CD4-positive, alpha-beta T cell treated with Interleukin-15 for 1 hour (primary cell): ENCODE measurements around the gene SLFN12.
A peak's percentile ranks its signal among the peaks of the same experiment; 100 is the strongest.
"Not testable (repeated sequence)": the region's sequence is repeated elsewhere in the genome, so short reads cannot be mapped to it uniquely, and the experiment has no call there.

Experiments
- DNase-seq: peaks from one replicate; pipeline ENCODE4 v3.0.0-alpha.2; 2020

The SLFN12 gene

GRCh38 chr17:35407531-35407930 lies 24.8 kb downstream of the SLFN12 start:
- DNase-seq: no peak

GRCh38 chr17:35406568-35406967 lies 25.7 kb downstream of the SLFN12 start:
- no peak for DNase-seq

- no peak for DNase-seq
Measured at GRCh38 chr17:35404360-35404759, 27.9 kb downstream of the SLFN12 start.

GRCh38 chr17:35393783-35394182 lies 38.5 kb downstream of the SLFN12 start:
- not testable (repeated sequence) for DNase-seq

- DNase-seq: no peak
Measured at GRCh38 chr17:35390663-35391062, 41.6 kb downstream of the SLFN12 start.

- DNase-seq: no peak
Measured at GRCh38 chr17:35390156-35390555, 42.1 kb downstream of the SLFN12 start.

GRCh38 chr17:35387496-35387895 lies 44.8 kb downstream of the SLFN12 start:
- DNase-seq: no peak

GRCh38 chr17:35377706-35378105 lies 54.6 kb downstream of the SLFN12 start:
- DNase-seq: no peak

GRCh38 chr17:35377068-35377467 lies 55.2 kb downstream of the SLFN12 start:
- DNase-seq: no peak

- no peak for DNase-seq
Measured at GRCh38 chr17:35376245-35376644, 56.1 kb downstream of the SLFN12 start.

GRCh38 chr17:35374766-35375344 lies 57.4 kb downstream of the SLFN12 start:
- no peak for DNase-seq

GRCh38 chr17:35373984-35374765 lies 58.1 kb downstream of the SLFN12 start:
- DNase-seq: peak; percentile 29

GRCh38 chr17:35373534-35373983 lies 58.7 kb downstream of the SLFN12 start, which contains the start of gene SLFN11:
SLFN11 (minus strand) TSS chr17:35373621; CDS start chr17:35363807, 9,814 bp downstream.
- DNase-seq: peak; percentile 91

- DNase-seq: peak; percentile 34
Measured at GRCh38 chr17:35372846-35373533, 59.3 kb downstream of the SLFN12 start.

GRCh38 chr17:35371934-35372333 lies 60.4 kb downstream of the SLFN12 start:
- DNase-seq: no peak

- peak; percentile 59 for DNase-seq
Measured at GRCh38 chr17:35368081-35368830, 64.0 kb downstream of the SLFN12 start.

- DNase-seq: no peak
Measured at GRCh38 chr17:35361027-35361426, 71.3 kb downstream of the SLFN12 start.
